ENCODE results near the gene PRIM2. TPM values are rescaled to one million over a fixed set of nuclear protein-coding genes. Genes with fewer than 3 reads are reported as not detected.
"Not testable (repeated sequence)": the region's sequence is repeated elsewhere in the genome, so short reads cannot be mapped to it uniquely, and the experiment has no call there.

The PRIM2 gene
- total RNA-seq, 1 donor from 2014 or later, result 38.0 TPM

GRCh38 chr6:57312004-57312345, 5.5 kb upstream of the PRIM2 start:
- DNase-seq (ENCODE audit: low spot score), result no peak
- H3K27me3 Mint-ChIP-seq (ENCODE audit: insufficient read depth), result peaks cover 23% of the 10 kb centered on the region
- H3K9me3 Mint-ChIP-seq, result no peaks in the 10 kb centered on the region
- H3K36me3 Mint-ChIP-seq (ENCODE audit: low read depth), result no peaks in the 10 kb centered on the region
- H3K27ac Mint-ChIP-seq, result no peak overlapping the region
- no peak overlapping the region for H3K4me3 Mint-ChIP-seq
- intact Hi-C loops (cut with micrococcal nuclease), result no loop called here
- H3K4me1 Mint-ChIP-seq (ENCODE audit: low read depth), result no peaks in the 10 kb centered on the region

- Mint-ChIP-seq H3K36me3 (ENCODE audit: low read depth) (peaks cover 3% of the 10 kb centered on the region), H3K4me3 (no peak overlapping the region), H3K27me3 (ENCODE audit: insufficient read depth) (peaks cover 18% of the 10 kb centered on the region), H3K9me3 (no peaks in the 10 kb centered on the region), H3K27ac (no peak overlapping the region), H3K4me1 (ENCODE audit: low read depth) (peaks cover 8% of the 10 kb centered on the region)
- intact Hi-C loops (cut with micrococcal nuclease), result no loop called here
- no peak for DNase-seq (ENCODE audit: low spot score)
Observed at GRCh38 chr6:57313009-57313408, 4.4 kb upstream of the PRIM2 start.

- no peak overlapping the region for H3K4me3 Mint-ChIP-seq
- intact Hi-C loops (cut with micrococcal nuclease), result no loop called here
- DNase-seq (ENCODE audit: low spot score), result no peak
- no peaks in the 10 kb centered on the region for H3K9me3 Mint-ChIP-seq
- H3K36me3 Mint-ChIP-seq (ENCODE audit: low read depth), result peaks cover 6% of the 10 kb centered on the region
- H3K27me3 Mint-ChIP-seq (ENCODE audit: insufficient read depth), result peaks cover 18% of the 10 kb centered on the region
- peaks cover 13% of the 10 kb centered on the region for H3K4me1 Mint-ChIP-seq (ENCODE audit: low read depth)
- H3K27ac Mint-ChIP-seq, result no peak overlapping the region
Observed at GRCh38 chr6:57313711-57314471, 3.5 kb upstream of the PRIM2 start.

GRCh38 chr6:57315111-57315510, 2.3 kb upstream of the PRIM2 start:
- H3K9me3 Mint-ChIP-seq, result no peaks in the 10 kb centered on the region
- DNase-seq (ENCODE audit: low spot score), result no peak
- H3K4me1 Mint-ChIP-seq (ENCODE audit: low read depth), result peaks cover 25% of the 10 kb centered on the region
- no peak overlapping the region for H3K4me3 Mint-ChIP-seq
- H3K36me3 Mint-ChIP-seq (ENCODE audit: low read depth), result peaks cover 16% of the 10 kb centered on the region
- H3K27me3 Mint-ChIP-seq (ENCODE audit: insufficient read depth), result peaks cover 18% of the 10 kb centered on the region
- intact Hi-C loops (cut with micrococcal nuclease), result loop anchor here (5.0 kb wide), 2 partner anchors 647 to 678 kb away; no protein-coding TSS in a partner anchor
- no peak overlapping the region for H3K27ac Mint-ChIP-seq

GRCh38 chr6:57315851-57316250, 1.6 kb upstream of the PRIM2 start:
- Mint-ChIP-seq H3K9me3 (no peaks in the 10 kb centered on the region), H3K4me1 (ENCODE audit: low read depth) (peaks cover 30% of the 10 kb centered on the region), H3K27me3 (ENCODE audit: insufficient read depth) (peaks cover 18% of the 10 kb centered on the region), H3K4me3 (no peak overlapping the region), H3K27ac (no peak overlapping the region), H3K36me3 (ENCODE audit: low read depth) (peaks cover 23% of the 10 kb centered on the region)
- no peak for DNase-seq (ENCODE audit: low spot score)
- intact Hi-C loops (cut with micrococcal nuclease), result loop anchor here (1.0 to 5.0 kb wide), 12 partner anchors 48 to 722 kb away; partner anchors contain the start of genes BAG2, BEND6 and KIAA1586

- Mint-ChIP-seq H3K27me3 (ENCODE audit: insufficient read depth) (peaks cover 18% of the 10 kb centered on the region), H3K36me3 (ENCODE audit: low read depth) (peaks cover 30% of the 10 kb centered on the region), H3K27ac (peak overlapping the region; percentile 94), H3K4me1 (ENCODE audit: low read depth) (peaks cover 36% of the 10 kb centered on the region), H3K4me3 (peak overlapping the region; percentile 99), H3K9me3 (no peaks in the 10 kb centered on the region)
- intact Hi-C loops (cut with micrococcal nuclease), result loop anchor here (1.0 to 5.0 kb wide), 14 partner anchors 48 to 722 kb away; partner anchors contain the start of genes BAG2, BEND6, KIAA1586 and RAB23
- DNase-seq (ENCODE audit: low spot score), result peak; percentile 77
Observed at GRCh38 chr6:57316581-57317059, 810 bp upstream of the PRIM2 start.

- H3K27ac Mint-ChIP-seq, result no peak overlapping the region
- H3K27me3 Mint-ChIP-seq (ENCODE audit: insufficient read depth), result no peaks in the 10 kb centered on the region
- intact Hi-C loops (cut with micrococcal nuclease), result loop anchor here (1.0 kb wide), 1 partner anchor 420 kb away; no protein-coding TSS in a partner anchor
- peaks cover 18% of the 10 kb centered on the region for H3K9me3 Mint-ChIP-seq
- H3K36me3 Mint-ChIP-seq (ENCODE audit: low read depth), result peaks cover 65% of the 10 kb centered on the region
- H3K4me1 Mint-ChIP-seq (ENCODE audit: low read depth), result peaks cover 26% of the 10 kb centered on the region
- no peak for DNase-seq (ENCODE audit: low spot score)
- H3K4me3 Mint-ChIP-seq, result no peak overlapping the region
Observed at GRCh38 chr6:57324538-57324937, 7.1 kb downstream of the PRIM2 start.

- intact Hi-C loops (cut with micrococcal nuclease), result no loop called here
- no peaks in the 10 kb centered on the region for H3K27me3 Mint-ChIP-seq (ENCODE audit: insufficient read depth)
- H3K36me3 Mint-ChIP-seq (ENCODE audit: low read depth), result peaks cover 65% of the 10 kb centered on the region
- DNase-seq (ENCODE audit: low spot score), result no peak
- no peak overlapping the region for H3K27ac Mint-ChIP-seq
- no peak overlapping the region for H3K4me3 Mint-ChIP-seq
- H3K9me3 Mint-ChIP-seq, result peaks cover 35% of the 10 kb centered on the region
- H3K4me1 Mint-ChIP-seq (ENCODE audit: low read depth), result peaks cover 6% of the 10 kb centered on the region
Observed at GRCh38 chr6:57327311-57327710, 9.9 kb downstream of the PRIM2 start.

- no peak for DNase-seq (ENCODE audit: low spot score)
- Mint-ChIP-seq H3K9me3 (peaks cover 43% of the 10 kb centered on the region), H3K36me3 (ENCODE audit: low read depth) (peaks cover 64% of the 10 kb centered on the region), H3K27me3 (ENCODE audit: insufficient read depth) (no peaks in the 10 kb centered on the region), H3K4me1 (ENCODE audit: low read depth) (peaks cover 5% of the 10 kb centered on the region), H3K4me3 (no peak overlapping the region), H3K27ac (no peak overlapping the region)
- intact Hi-C loops (cut with micrococcal nuclease), result no loop called here
Observed at GRCh38 chr6:57328074-57328473, 10.6 kb downstream of the PRIM2 start.

- Mint-ChIP-seq H3K27me3 (ENCODE audit: insufficient read depth) (no peaks in the 10 kb centered on the region), H3K4me3 (no peak overlapping the region), H3K36me3 (ENCODE audit: low read depth) (peaks cover 77% of the 10 kb centered on the region), H3K27ac (no peak overlapping the region), H3K9me3 (peaks cover 60% of the 10 kb centered on the region), H3K4me1 (ENCODE audit: low read depth) (peaks cover 4% of the 10 kb centered on the region)
- intact Hi-C loops (cut with micrococcal nuclease), result no loop called here
- no peak for DNase-seq (ENCODE audit: low spot score)
Observed at GRCh38 chr6:57329933-57330332, 12.5 kb downstream of the PRIM2 start.

GRCh38 chr6:57342148-57342669, 24.8 kb downstream of the PRIM2 start:
- DNase-seq (ENCODE audit: low spot score), result no peak
- Mint-ChIP-seq H3K4me3 (no peak overlapping the region), H3K4me1 (ENCODE audit: low read depth) (peaks cover 7% of the 10 kb centered on the region), H3K27ac (no peak overlapping the region), H3K9me3 (peaks cover 8% of the 10 kb centered on the region), H3K27me3 (ENCODE audit: insufficient read depth) (no peaks in the 10 kb centered on the region), H3K36me3 (ENCODE audit: low read depth) (peaks cover 24% of the 10 kb centered on the region)
- intact Hi-C loops (cut with micrococcal nuclease), result no loop called here

GRCh38 chr6:57343342-57343741, 25.9 kb downstream of the PRIM2 start:
- H3K27me3 Mint-ChIP-seq (ENCODE audit: insufficient read depth); DNase-seq (ENCODE audit: low spot score); H3K9me3 Mint-ChIP-seq; H3K27ac Mint-ChIP-seq; intact Hi-C loops (cut with micrococcal nuclease); H3K4me3 Mint-ChIP-seq: not testable (repeated sequence)
- H3K36me3 Mint-ChIP-seq (ENCODE audit: low read depth), result peaks cover 23% of the 10 kb centered on the region
- peaks cover 15% of the 10 kb centered on the region for H3K4me1 Mint-ChIP-seq (ENCODE audit: low read depth)

- H3K9me3 Mint-ChIP-seq; H3K27me3 Mint-ChIP-seq (ENCODE audit: insufficient read depth); intact Hi-C loops (cut with micrococcal nuclease); H3K27ac Mint-ChIP-seq; DNase-seq (ENCODE audit: low spot score); H3K4me3 Mint-ChIP-seq: not testable (repeated sequence)
- peaks cover 20% of the 10 kb centered on the region for H3K36me3 Mint-ChIP-seq (ENCODE audit: low read depth)
- peaks cover 31% of the 10 kb centered on the region for H3K4me1 Mint-ChIP-seq (ENCODE audit: low read depth)
Observed at GRCh38 chr6:57346715-57347114, 29.3 kb downstream of the PRIM2 start.

Data from activated T-helper 1 cell treated with anti-CD3 and anti-CD28 coated beads, Interleukin-12 subunit alpha, Interleukin-12 subunit beta, Interleukin-2, Interleukin-4 antibody, amounts not matched to agents 30 ng/mL and 10 ng/mL and 1 ng/mL, durations not matched to agents 14 hours and 24 hours and 36 hours (primary cell).